ENCODE measurements around the gene CD226. TPM values are rescaled to one million over a fixed set of nuclear protein-coding genes. Genes with fewer than 3 reads are reported as not detected.
"Not testable (repeated sequence)": the region's sequence is repeated elsewhere in the genome, so short reads cannot be mapped to it uniquely, and the experiment has no call there.

The CD226 gene
- total RNA-seq, 4 donors from 2014 or later, result 0.72 to 5.2 (median 1.3) TPM

DNA sequence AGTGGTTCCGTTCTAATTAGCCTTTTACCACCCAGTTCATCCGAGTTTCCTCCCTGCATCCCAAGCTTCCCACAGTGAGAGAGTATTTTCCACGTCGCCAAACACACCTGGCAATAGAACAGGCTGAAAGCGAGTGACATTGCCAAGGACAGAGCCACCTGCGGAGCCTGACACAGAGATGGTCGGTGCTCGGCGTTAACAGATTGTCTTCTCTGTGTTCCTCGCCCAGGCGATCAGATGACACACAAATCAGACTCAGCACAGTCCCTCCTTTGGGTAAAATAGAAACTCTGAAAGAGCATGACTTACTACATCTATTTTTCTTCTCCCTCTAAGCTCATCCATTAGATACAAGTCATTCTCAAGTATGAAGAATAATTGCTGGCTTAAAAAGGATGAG lies 107.7 kb downstream of the CD226 start:
- intact Hi-C loops (cut with DNase I), result no loop called here
- Histone ChIP-seq H3K4me1 (no peaks in the 10 kb centered on the region), H3K9me3 (peaks cover 0 to 9% (median 0%) of the 10 kb centered on the region in 3 donors), H3K36me3 (no peaks in the 10 kb centered on the region), H3K4me3 (no peak overlapping the region), H3K27me3 (no peaks in the 10 kb centered on the region), H3K27ac (no peak overlapping the region)
- 85 to 87% methylated on average over 8 to 11 of the region's 11 CpGs for WGBS, 2 donors
- DNase-seq, result no peak
- TF ChIP-seq, protein P1, sequence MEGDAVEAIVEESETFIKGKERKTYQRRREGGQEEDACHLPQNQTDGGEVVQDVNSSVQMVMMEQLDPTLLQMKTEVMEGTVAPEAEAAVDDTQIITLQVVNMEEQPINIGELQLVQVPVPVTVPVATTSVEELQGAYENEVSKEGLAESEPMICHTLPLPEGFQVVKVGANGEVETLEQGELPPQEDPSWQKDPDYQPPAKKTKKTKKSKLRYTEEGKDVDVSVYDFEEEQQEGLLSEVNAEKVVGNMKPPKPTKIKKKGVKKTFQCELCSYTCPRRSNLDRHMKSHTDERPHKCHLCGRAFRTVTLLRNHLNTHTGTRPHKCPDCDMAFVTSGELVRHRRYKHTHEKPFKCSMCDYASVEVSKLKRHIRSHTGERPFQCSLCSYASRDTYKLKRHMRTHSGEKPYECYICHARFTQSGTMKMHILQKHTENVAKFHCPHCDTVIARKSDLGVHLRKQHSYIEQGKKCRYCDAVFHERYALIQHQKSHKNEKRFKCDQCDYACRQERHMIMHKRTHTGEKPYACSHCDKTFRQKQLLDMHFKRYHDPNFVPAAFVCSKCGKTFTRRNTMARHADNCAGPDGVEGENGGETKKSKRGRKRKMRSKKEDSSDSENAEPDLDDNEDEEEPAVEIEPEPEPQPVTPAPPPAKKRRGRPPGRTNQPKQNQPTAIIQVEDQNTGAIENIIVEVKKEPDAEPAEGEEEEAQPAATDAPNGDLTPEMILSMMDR (IDR thresholded peaks at IDR 0.05), result no peak
- TF ChIP-seq POLR2A (IDR thresholded peaks at IDR 0.05), result no peak

DNA sequence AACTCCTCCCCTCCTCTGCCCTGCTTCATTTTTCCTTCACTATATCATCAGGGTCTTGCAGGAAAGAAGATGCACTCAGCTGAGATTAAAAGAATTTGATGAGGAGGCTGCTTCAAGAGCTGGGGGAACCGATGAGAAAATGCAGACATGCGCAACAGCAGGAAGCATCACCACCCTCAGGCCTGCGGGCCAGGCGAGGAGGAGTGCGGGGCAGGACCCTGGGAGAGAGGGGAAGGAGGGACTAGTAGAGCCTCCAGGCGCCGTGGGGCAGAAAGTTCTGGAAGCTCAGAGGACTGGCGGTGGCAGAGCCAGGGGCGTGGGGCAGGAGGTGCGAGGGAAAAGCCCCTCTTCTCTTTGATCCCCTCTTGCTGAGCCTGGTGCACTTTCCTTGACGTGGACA lies 108.2 kb downstream of the CD226 start:
- Histone ChIP-seq H3K27ac (no peak overlapping the region), H3K36me3 (no peaks in the 10 kb centered on the region), H3K27me3 (no peaks in the 10 kb centered on the region), H3K9me3 (peaks cover 0 to 9% (median 0%) of the 10 kb centered on the region in 3 donors), H3K4me1 (no peaks in the 10 kb centered on the region), H3K4me3 (no peak overlapping the region)
- WGBS, 2 donors, result 69 to 90% methylated on average over 2 to 11 of the region's 11 CpGs
- intact Hi-C loops (cut with DNase I), result no loop called here
- DNase-seq, result no peak
- TF ChIP-seq POLR2A (IDR thresholded peaks at IDR 0.05), result no peak
- TF ChIP-seq, protein P1 (IDR thresholded peaks at IDR 0.05), result no peak

DNA sequence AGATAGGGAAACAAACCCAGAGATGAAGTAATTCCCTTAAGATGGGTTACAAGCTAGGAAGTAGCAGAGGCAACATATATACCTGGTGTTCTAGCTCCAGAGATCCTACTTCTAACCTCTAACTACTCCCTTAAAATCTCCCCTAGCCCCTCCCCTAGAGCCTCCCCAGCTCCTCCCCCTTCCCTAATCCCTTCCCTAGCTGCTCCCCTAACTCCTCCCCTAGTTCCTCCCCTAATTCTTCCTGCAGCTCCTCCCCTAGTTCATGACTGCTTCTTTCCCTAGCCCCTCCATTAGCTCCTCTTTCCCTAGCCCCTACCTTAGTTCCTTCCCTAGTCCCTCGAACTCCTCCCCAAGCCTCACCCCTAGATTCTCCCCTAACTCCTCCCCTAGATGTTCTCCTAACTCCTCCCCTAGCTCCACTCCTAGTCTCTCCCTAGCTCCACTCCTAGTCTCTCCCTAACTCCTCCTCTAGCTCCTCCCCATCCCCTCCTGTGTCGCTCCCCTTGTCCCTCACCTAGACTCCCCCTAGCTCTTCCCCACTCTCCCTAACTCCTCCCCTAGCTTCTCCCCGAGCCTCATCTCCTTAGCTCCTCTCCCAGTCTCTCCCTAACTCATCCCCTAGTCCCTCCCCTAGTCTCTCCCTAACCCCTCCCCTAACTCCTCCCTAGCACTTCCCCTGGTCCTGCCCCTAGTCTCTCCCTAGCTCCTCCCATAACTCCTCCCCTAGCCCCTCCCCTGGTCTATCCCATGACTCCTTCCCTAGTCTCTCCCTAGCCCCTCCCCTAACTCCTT lies 108.9 kb downstream of the CD226 start:
- Histone ChIP-seq H3K27me3 (no peaks in the 10 kb centered on the region), H3K9me3 (peaks cover 0 to 9% (median 0%) of the 10 kb centered on the region in 3 donors), H3K36me3 (no peaks in the 10 kb centered on the region), H3K4me1 (no peaks in the 10 kb centered on the region), H3K4me3 (no peak overlapping the region), H3K27ac (no peak overlapping the region)
- TF ChIP-seq POLR2A (IDR thresholded peaks at IDR 0.05), result no peak
- TF ChIP-seq, protein P1 (IDR thresholded peaks at IDR 0.05), result no peak
- intact Hi-C loops (cut with DNase I), result no loop called here
- 71 to 74% methylated on average over 3 of the region's 3 CpGs for WGBS, 2 donors
- no peak for DNase-seq

DNA sequence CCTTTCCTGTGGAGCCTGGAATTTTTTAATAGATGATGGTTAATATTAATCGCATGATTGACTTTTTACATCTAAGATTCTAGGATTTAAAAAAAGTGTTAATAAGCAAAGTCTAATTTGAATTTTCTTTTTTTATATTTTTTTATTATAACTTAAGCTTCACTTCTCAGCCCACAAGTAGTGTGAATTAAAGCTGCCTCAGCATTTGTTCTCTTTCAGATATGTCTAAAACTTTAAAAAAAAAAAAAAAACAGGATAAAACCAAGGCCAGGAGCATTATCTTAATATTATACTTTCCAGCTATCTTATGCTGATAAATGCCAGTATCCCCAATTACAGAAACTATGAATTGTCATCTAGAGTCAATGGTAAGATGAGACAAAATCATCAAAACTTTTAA lies 109.7 kb downstream of the CD226 start:
- Histone ChIP-seq H3K9me3 (peaks cover 0 to 9% (median 0%) of the 10 kb centered on the region in 3 donors), H3K27ac (no peak overlapping the region), H3K4me3 (no peak overlapping the region), H3K4me1 (no peaks in the 10 kb centered on the region), H3K27me3 (no peaks in the 10 kb centered on the region), H3K36me3 (no peaks in the 10 kb centered on the region)
- intact Hi-C loops (cut with DNase I), result no loop called here
- WGBS, 2 donors, result 94 to 100% methylated on average over 1 of the region's 1 CpG
- TF ChIP-seq, protein P1 (IDR thresholded peaks at IDR 0.05), result no peak
- no peak for DNase-seq

DNA sequence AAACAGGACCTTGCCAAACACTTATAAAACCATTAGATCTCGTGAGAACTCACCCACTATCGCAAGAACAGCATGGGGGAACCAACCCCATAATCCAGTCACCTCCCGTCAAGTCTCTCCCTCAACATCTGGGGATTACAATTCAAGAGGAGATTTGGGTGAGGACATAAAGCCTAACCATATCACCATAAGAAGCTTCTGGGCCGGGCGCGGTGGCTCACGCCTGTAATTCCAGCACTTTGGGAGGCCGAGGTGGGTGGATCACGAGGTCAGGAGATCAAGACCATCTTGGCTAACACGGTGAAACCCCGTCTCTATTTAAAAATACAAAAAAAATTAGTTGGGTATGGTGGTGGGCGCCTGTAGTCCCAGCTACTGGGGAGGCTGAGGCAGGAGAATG lies 112.7 kb downstream of the CD226 start:
- H3K4me3 ChIP-seq; intact Hi-C loops (cut with DNase I); H3K27me3 ChIP-seq; DNase-seq; H3K9me3 ChIP-seq; H3K4me1 ChIP-seq; H3K27ac ChIP-seq; H3K36me3 ChIP-seq: not testable (repeated sequence)
- WGBS, 2 donors, result 84 to 93% methylated on average over 6 to 12 of the region's 12 CpGs
